ENCODE results near the gene SEMA4A.

DNA sequence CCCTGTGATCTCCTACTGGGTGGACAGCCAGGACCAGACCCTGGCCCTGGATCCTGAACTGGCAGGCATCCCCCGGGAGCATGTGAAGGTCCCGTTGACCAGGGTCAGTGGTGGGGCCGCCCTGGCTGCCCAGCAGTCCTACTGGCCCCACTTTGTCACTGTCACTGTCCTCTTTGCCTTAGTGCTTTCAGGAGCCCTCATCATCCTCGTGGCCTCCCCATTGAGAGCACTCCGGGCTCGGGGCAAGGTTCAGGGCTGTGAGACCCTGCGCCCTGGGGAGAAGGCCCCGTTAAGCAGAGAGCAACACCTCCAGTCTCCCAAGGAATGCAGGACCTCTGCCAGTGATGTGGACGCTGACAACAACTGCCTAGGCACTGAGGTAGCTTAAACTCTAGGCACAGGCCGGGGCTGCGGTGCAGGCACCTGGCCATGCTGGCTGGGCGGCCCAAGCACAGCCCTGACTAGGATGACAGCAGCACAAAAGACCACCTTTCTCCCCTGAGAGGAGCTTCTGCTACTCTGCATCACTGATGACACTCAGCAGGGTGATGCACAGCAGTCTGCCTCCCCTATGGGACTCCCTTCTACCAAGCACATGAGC lies 23.3 kb downstream of the SEMA4A start:
- TF ChIP-seq, protein P1, sequence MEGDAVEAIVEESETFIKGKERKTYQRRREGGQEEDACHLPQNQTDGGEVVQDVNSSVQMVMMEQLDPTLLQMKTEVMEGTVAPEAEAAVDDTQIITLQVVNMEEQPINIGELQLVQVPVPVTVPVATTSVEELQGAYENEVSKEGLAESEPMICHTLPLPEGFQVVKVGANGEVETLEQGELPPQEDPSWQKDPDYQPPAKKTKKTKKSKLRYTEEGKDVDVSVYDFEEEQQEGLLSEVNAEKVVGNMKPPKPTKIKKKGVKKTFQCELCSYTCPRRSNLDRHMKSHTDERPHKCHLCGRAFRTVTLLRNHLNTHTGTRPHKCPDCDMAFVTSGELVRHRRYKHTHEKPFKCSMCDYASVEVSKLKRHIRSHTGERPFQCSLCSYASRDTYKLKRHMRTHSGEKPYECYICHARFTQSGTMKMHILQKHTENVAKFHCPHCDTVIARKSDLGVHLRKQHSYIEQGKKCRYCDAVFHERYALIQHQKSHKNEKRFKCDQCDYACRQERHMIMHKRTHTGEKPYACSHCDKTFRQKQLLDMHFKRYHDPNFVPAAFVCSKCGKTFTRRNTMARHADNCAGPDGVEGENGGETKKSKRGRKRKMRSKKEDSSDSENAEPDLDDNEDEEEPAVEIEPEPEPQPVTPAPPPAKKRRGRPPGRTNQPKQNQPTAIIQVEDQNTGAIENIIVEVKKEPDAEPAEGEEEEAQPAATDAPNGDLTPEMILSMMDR (IDR thresholded peaks at IDR 0.05) = no peak
- TF ChIP-seq, protein P2, sequence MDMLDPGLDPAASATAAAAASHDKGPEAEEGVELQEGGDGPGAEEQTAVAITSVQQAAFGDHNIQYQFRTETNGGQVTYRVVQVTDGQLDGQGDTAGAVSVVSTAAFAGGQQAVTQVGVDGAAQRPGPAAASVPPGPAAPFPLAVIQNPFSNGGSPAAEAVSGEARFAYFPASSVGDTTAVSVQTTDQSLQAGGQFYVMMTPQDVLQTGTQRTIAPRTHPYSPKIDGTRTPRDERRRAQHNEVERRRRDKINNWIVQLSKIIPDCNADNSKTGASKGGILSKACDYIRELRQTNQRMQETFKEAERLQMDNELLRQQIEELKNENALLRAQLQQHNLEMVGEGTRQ (IDR thresholded peaks at IDR 0.05; ENCODE audit: borderline replicate concordance, low read depth, low read length) = no peak
- no peak for TF ChIP-seq POLR2AphosphoS5 (IDR thresholded peaks at IDR 0.05; ENCODE audit: low read depth, low read length)
- no peak for TF ChIP-seq TAF1 (IDR thresholded peaks at IDR 0.05; ENCODE audit: borderline replicate concordance, low read depth, low read length)
